K562 (cell line): Measurements from ENCODE around the gene SAP30L. TPM values are rescaled to one million over a fixed set of nuclear protein-coding genes. Genes with fewer than 3 reads are reported as not detected.

Source experiments
- CTCF ChIP-seq, 3 experiments: IDR thresholded peaks in 2 of 3; conservative IDR thresholded peaks in 1 of 3; 2 replicates each; pipeline ENCODE4 v1.5.1; 2011 to 2012; ENCODE audit warnings: low read length in 3 of 3, mild to moderate bottlenecking in 3 of 3, control low read depth in 2 of 3, improper control_type of control experiment in 1 of 3, inconsistent platforms in 1 of 3, low read depth in 1 of 3, mixed read lengths in 1 of 3, moderate library complexity in 1 of 3; ENCODE audit not compliant: insufficient read depth in 2 of 3
- MEIS2 ChIP-seq: fragments of 450-650 bp; IDR thresholded peaks from 2 replicates; pipeline ENCODE4 v1.6.1; 2014; ENCODE audit warnings: mild to moderate bottlenecking; ENCODE audit not compliant: partially characterized antibody
- RAD21 ChIP-seq, 2 experiments: fragments of 250-450 bp in 1 of 2; fragments of 450-650 bp in 1 of 2; sonication (Bioruptor Pico) in 1 of 2; formaldehyde crosslinking in 1 of 2; IDR thresholded peaks in 1 of 2; conservative IDR thresholded peaks in 1 of 2; 2 replicates each; pipeline versions ENCODE4 v1.4.0 to v1.8.0; 2020 to 2022; ENCODE audit warnings: mild to moderate bottlenecking in 2 of 2, moderate library complexity in 1 of 2
- REST ChIP-seq, 2 experiments: fragments of 450-650 bp; formaldehyde crosslinking in 1 of 2; IDR thresholded peaks; 2 replicates each; pipeline versions ENCODE4 v1.4.0 to v1.6.1; 2014 to 2020; ENCODE audit warnings: mild to moderate bottlenecking in 2 of 2, borderline replicate concordance in 1 of 2, low read depth in 1 of 2
- polyA plus RNA-seq, 8 experiments: library from polyadenylated mRNA; depleted of rRNA in 4 of 8; stranded (reverse) in 5 of 8; unstranded in 3 of 8; fragments of >200 nt; fragmentation: Nextera tagmentation in 2 of 8; fragmentation: Illumina TruSeq in 1 of 8; extraction: Ambion mirVana in 2 of 8; extraction: Trizol in 1 of 8; gene quantifications; 2 replicates each; pipeline versions ENCODE4 v1.2.1 to v1.2.3, GENCODE V29; 2011 to 2014; ENCODE audit warnings: inconsistent platforms in 1 of 8, missing spikeins in 1 of 8
- total RNA-seq, 7 experiments: library from RNA; depleted of rRNA in 6 of 7; stranded (reverse); fragments of >200 nt in 6 of 7; fragmentation: Illumina TruSeq in 2 of 7; extraction: Trizol in 2 of 7; gene quantifications; 2 replicates each; pipeline versions ENCODE4 v1.2.1 to v1.2.3, GENCODE V29; 2011 to 2021; ENCODE audit warnings: low replicate concordance in 1 of 7

The SAP30L gene
- total and polyA plus RNA-seq, 9 of the 15 experiments (the other 6 are each of a cell fraction or from before 2014, with no cell fraction given), result 5.1 to 33.6 (median 28.1) TPM

DNA sequence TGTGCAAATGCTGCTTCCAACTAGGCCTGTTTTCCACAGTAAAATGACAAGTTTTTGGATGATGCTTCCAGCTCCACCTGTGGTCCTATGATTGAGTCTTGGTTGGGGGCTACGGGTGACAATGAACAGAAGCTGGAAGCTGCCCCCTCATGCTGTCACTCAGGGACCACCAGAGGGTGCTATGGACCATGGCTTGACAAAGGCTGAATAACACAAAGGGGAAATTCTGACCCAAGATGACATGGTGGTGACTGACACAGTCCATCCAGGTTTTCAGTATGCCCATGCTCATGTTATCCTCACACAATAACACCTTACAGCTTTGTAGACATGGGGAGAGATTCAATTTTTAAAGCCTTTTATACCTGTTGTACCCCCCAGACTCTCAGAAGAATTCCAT, 23.9 kb upstream of the SAP30L start (continued):
- TF ChIP-seq REST (IDR thresholded peaks at IDR 0.05; ENCODE audit: borderline replicate concordance), result peak; percentile 31; the same call in 1 of the 2 replicates
- no peak for TF ChIP-seq REST (CRISPR knock-in tag; IDR thresholded peaks at IDR 0.05; ENCODE audit: low read depth)
- TF ChIP-seq RAD21 (CRISPR knock-in tag; conservative IDR thresholded peaks at IDR 0.05 in 1 of 2, IDR thresholded peaks at IDR 0.05 in 1 of 2), result peak; percentile 21 to 64; a peak in 2 of 4 replicates
- TF ChIP-seq CTCF (IDR thresholded peaks at IDR 0.05 in 2 of 3, conservative IDR thresholded peaks at IDR 0.05 in 1 of 3; ENCODE audit: insufficient read depth in 2 of 3, low read depth in 1 of 3, low read length in 3 of 3), result peak; percentile 67 to 80 (median 73)
- TF ChIP-seq MEIS2, result peak; percentile 9
